Chondrocyte (in vitro differentiated cells): ENCODE data around the gene TBC1D24. TPM values are rescaled to one million over a fixed set of nuclear protein-coding genes. Genes with fewer than 3 reads are reported as not detected.

Experiments used
- DNase-seq: peaks from one replicate; pipeline ENCODE4 v3.0.0; 2021; ENCODE audit warnings: mixed read lengths, low spot score
- H3K27ac Mint-ChIP-seq: one replicate; pipeline ENCODE4 v1.8.0; 2021; ENCODE audit warnings: mild to moderate bottlenecking, moderate library complexity, mixed read lengths; ENCODE audit not compliant: unreplicated experiment
- H3K27me3 Mint-ChIP-seq: 2 replicates; pipeline ENCODE4 v1.8.0; 2021; ENCODE audit warnings: low read depth, mixed read lengths
- H3K36me3 Mint-ChIP-seq: 2 replicates; pipeline ENCODE4 v1.8.0; 2021; ENCODE audit warnings: low read depth, mixed read lengths
- H3K4me1 Mint-ChIP-seq: 2 replicates; pipeline ENCODE4 v1.8.0; 2021; ENCODE audit warnings: low read depth, mild to moderate bottlenecking, mixed read lengths
- H3K4me3 Mint-ChIP-seq: one replicate; pipeline ENCODE4 v1.8.0; 2021; ENCODE audit warnings: mild to moderate bottlenecking, moderate library complexity, mixed read lengths; ENCODE audit not compliant: unreplicated experiment
- H3K9me3 Mint-ChIP-seq: 2 replicates; pipeline ENCODE4 v1.8.0; 2021; ENCODE audit warnings: low read depth, mixed read lengths
- total RNA-seq: library from RNA; stranded (reverse); gene quantifications from 3 replicates; pipeline ENCODE4 v1.2.1, GENCODE V29; 2021
- TF ChIP-seq, protein P1 (sequence below): fragments of 200-600 bp; sonication (generic); IDR thresholded peaks from 2 replicates; pipeline ENCODE4 v1.5.0; 2021; ENCODE audit warnings: antibody characterized with exemption, mild to moderate bottlenecking, moderate library complexity

TBC1D24 gene
- total RNA-seq, 1 donor from 2014 or later: 17.9 TPM

- TF ChIP-seq, protein P1, sequence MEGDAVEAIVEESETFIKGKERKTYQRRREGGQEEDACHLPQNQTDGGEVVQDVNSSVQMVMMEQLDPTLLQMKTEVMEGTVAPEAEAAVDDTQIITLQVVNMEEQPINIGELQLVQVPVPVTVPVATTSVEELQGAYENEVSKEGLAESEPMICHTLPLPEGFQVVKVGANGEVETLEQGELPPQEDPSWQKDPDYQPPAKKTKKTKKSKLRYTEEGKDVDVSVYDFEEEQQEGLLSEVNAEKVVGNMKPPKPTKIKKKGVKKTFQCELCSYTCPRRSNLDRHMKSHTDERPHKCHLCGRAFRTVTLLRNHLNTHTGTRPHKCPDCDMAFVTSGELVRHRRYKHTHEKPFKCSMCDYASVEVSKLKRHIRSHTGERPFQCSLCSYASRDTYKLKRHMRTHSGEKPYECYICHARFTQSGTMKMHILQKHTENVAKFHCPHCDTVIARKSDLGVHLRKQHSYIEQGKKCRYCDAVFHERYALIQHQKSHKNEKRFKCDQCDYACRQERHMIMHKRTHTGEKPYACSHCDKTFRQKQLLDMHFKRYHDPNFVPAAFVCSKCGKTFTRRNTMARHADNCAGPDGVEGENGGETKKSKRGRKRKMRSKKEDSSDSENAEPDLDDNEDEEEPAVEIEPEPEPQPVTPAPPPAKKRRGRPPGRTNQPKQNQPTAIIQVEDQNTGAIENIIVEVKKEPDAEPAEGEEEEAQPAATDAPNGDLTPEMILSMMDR: no peak
- H3K36me3 Mint-ChIP-seq: peaks cover 3% of the 10 kb centered on the region
- H3K4me3 Mint-ChIP-seq: peak within 1 kb of the TSS; percentile 90
- no peaks in the 10 kb centered on the region for H3K9me3 Mint-ChIP-seq
- peak within 1 kb of the TSS; percentile 95 for H3K27ac Mint-ChIP-seq
- H3K4me1 Mint-ChIP-seq: peaks cover 39% of the 10 kb centered on the region
- peak; percentile 95 for DNase-seq
- H3K27me3 Mint-ChIP-seq: no peaks in the 10 kb centered on the region
These were observed 38.7 kb downstream of the TBC1D24 start, which contains the start of gene ATP6V0C for GRCh38 chr16:2513405-2514332. Gene ATP6V0C (plus strand): TSS chr16:2513952. CDS start chr16:2514104, 152 bp downstream.

GRCh38 chr16:2514333-2515179, 39.6 kb downstream of the TBC1D24 start:
- H3K4me3 Mint-ChIP-seq: peak overlapping the region; percentile 90
- peak overlapping the region; percentile 95 for H3K27ac Mint-ChIP-seq
- no peak for DNase-seq
- peaks cover 45% of the 10 kb centered on the region for H3K4me1 Mint-ChIP-seq
- no peaks in the 10 kb centered on the region for H3K27me3 Mint-ChIP-seq
- H3K9me3 Mint-ChIP-seq: no peaks in the 10 kb centered on the region
- TF ChIP-seq, protein P1: no peak
- peaks cover 3% of the 10 kb centered on the region for H3K36me3 Mint-ChIP-seq

DNA sequence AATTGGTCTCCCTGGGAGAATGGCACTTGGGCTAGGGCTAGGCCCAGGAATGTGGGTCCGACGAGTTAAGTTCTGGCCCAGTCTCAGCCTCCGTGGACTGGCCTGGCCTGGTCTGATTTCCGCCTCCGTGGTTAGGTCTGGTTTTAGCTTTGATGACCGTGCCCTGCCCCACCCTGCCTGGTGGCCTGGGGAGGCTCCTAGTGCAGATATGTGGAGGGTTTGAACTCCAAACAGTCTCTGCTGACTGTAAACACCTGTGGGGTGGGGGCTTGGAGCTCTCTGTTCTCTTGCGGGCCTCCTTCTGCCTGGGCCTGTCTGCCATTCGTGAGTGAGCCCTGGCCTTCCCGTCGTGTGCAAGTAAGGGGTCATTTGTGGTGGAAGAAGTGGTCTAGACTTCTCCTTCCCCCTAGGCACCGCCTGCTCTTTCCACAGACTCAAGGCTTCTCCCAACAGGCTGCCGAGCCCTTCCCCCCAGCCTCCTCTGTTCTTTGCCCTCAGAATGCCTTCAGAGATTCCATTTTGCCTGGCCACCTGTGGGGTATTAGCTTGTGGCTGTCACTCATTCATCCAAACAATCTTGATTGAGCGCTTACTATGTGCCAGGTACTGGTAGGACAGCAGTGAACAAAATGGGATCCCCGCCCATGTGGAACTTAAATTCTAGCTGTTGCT, 40.4 kb downstream of the TBC1D24 start:
- Mint-ChIP-seq H3K4me3 (peak overlapping the region; percentile 90), H3K36me3 (peaks cover 6% of the 10 kb centered on the region), H3K9me3 (no peaks in the 10 kb centered on the region), H3K27me3 (no peaks in the 10 kb centered on the region), H3K4me1 (peaks cover 50% of the 10 kb centered on the region), H3K27ac (peak overlapping the region; percentile 95)
- no peak for DNase-seq
- TF ChIP-seq, protein P1: no peak

DNA sequence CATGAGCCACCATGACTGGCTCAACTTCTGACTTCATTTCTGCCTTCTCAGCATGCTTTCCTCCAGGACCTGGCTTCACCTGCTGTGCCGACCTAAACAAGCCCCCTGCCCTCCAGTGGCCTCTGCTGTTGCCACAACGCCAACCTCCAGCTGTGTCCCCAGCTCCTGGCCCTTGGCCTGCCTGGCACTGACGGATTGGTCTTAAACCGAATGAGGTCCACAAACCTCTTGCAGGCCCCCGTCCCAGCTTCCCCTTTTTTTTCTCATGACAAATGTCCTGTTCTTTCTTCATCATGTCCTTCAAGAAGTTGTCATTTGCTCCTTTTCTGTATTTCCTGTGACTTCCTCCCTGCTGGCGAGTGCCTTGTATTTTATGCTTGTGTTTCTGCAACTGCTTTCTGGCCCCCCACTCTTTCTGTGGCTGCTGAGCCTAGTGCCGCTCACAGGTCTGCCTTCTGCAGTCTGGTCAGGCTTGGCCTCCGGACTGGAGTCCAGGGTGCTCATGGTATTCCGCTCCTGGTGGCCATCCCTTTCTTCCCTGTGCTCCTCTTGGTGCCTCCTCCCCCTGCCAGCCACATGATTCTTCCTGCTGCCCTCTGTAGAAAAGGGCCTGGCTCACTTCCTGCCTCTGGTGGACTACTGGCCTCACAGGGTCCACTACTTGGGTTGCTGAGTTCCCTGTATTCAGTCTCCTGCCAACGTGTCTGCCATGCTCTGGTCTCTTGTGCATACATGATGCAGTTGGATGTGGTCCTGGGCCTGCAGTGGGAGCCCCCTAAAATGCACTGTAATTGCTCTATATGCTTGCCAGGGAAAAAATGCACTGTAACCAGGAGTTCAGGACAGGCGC, 41.7 kb downstream of the TBC1D24 start:
- Mint-ChIP-seq H3K9me3 (no peaks in the 10 kb centered on the region), H3K4me1 (peaks cover 58% of the 10 kb centered on the region), H3K4me3 (peak overlapping the region; percentile 57), H3K27ac (peak overlapping the region; percentile 95), H3K27me3 (no peaks in the 10 kb centered on the region), H3K36me3 (peaks cover 6% of the 10 kb centered on the region)
- TF ChIP-seq, protein P1: no peak
- no peak for DNase-seq
